Mesenteric fat pad (tissue), 1 donor: Measurements from ENCODE around the gene USF1. TPM values are rescaled to one million over a fixed set of nuclear protein-coding genes. Genes with fewer than 3 reads are reported as not detected.
"Not testable (repeated sequence)": the region's sequence is repeated elsewhere in the genome, so short reads cannot be mapped to it uniquely, and the experiment has no call there.

Experiments used
- DNase-seq: peaks from one replicate; pipeline ENCODE4 v3.0.0-alpha.2; 2020; ENCODE audit warnings: low spot score
- total RNA-seq: library from RNA; stranded (reverse); fragmentation: NEBNext Ultra II Directional; extraction: Animal tissue kit (Norgen Biotek cat#: 25700); gene quantifications from one replicate; pipeline ENCODE4 v1.2.1, GENCODE V29; 2021
- donor health status: DM: yes; HTN: yes; CAD: no.

Gene USF1
- total RNA-seq, 1 donor from 2014 or later = 57.9 TPM

GRCh38 chr1:160992036-160992435 lies 53.7 kb downstream of the USF1 start:
- DNase-seq = not testable (repeated sequence)

Other genes with a start within 250 kb of the USF1 start
- 0.64 TPM for gene LY9, start 249.8 kb downstream of the USF1 start, total RNA-seq
- gene CD244, start 183.1 kb downstream of the USF1 start, total RNA-seq = 0.39 TPM
- gene ITLN1, start 160.8 kb downstream of the USF1 start, total RNA-seq = 0.48 TPM
- not detected for gene ITLN2, start 91.2 kb downstream of the USF1 start, total RNA-seq
- 55.5 TPM for gene F11R, start 24.8 kb downstream of the USF1 start, total RNA-seq
- 11.0 TPM for gene TSTD1, start 7.0 kb downstream of the USF1 start, total RNA-seq
- 26.0 TPM for gene ARHGAP30, start 23.9 kb upstream of the USF1 start, total RNA-seq
- not detected for gene NECTIN4, start 43.6 kb upstream of the USF1 start, total RNA-seq
- gene KLHDC9, start 52.4 kb upstream of the USF1 start, total RNA-seq = not detected
- 66.9 TPM for gene PFDN2, start 72.1 kb upstream of the USF1 start, total RNA-seq
- 32.7 TPM for gene NIT1, start 72.1 kb upstream of the USF1 start, total RNA-seq
- 61.9 TPM for gene DEDD, start 86.7 kb upstream of the USF1 start, total RNA-seq
- gene UFC1, start 108.0 kb upstream of the USF1 start, total RNA-seq = 75.5 TPM
- gene USP21, start 113.5 kb upstream of the USF1 start, total RNA-seq = 16.5 TPM
- gene PPOX, start 120.4 kb upstream of the USF1 start, total RNA-seq = 19.4 TPM
- 32.1 TPM for gene B4GALT3, start 131.5 kb upstream of the USF1 start, total RNA-seq
- gene ADAMTS4, start 153.1 kb upstream of the USF1 start, total RNA-seq = 438 TPM
- gene NDUFS2, start 156.4 kb upstream of the USF1 start, total RNA-seq = 96.1 TPM
- gene FCER1G, start 169.3 kb upstream of the USF1 start, total RNA-seq = 176 TPM
- gene APOA2, start 177.7 kb upstream of the USF1 start, total RNA-seq = not detected
- gene TOMM40L, start 180.1 kb upstream of the USF1 start, total RNA-seq = 18.5 TPM
- gene NR1I3, start 192.2 kb upstream of the USF1 start, total RNA-seq = not detected
- gene PCP4L1, start 212.8 kb upstream of the USF1 start, total RNA-seq = 0.22 TPM